Stimulated activated CD4-positive, alpha-beta T cell treated with anti-CD3 and anti-CD28 coated beads, Interleukin-4, amount 100 ng/mL, for 4 hours (primary cell): Measurements from ENCODE around the gene IGFALS.

ENCODE experiments used
- DNase-seq, 2 experiments: peaks; one replicate each; pipeline ENCODE4 v3.0.0-alpha.2; 2020

IGFALS gene

GRCh38 chr16:1763521-1764511, 29.7 kb downstream of the IGFALS start:
- DNase-seq: no peak

DNA sequence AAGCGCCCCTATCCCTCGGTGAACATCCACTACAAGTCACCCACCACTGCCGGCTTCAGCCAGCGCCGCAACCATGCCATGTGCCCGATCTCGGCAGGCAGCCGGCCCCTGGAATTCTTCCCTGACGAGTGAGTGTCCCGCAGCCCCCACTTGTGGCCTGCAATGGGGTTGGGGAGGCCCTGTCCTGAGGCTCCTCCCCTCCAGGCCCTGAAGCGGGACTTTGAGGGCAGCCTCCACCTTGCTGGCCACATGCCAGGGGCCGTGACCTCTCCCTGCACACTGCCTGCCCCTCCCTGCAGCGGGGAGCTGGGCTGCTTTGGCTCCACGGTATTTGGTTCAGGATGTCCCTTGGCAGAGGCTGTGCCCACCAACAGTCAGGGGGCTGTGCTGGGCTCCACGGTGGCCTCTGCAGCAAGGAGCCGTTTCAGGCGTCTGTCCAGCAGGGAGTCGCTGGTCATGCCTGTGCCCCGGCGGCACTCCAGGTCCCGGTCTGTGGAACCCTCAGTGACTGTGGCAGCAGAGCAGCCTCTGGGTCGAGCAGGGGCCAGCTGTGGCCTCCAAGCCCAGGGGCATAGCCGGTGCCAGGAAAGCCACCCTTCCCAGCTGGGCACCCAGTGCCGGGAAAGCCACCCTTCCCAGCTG, 30.5 kb downstream of the IGFALS start:
- no peak for DNase-seq

DNA sequence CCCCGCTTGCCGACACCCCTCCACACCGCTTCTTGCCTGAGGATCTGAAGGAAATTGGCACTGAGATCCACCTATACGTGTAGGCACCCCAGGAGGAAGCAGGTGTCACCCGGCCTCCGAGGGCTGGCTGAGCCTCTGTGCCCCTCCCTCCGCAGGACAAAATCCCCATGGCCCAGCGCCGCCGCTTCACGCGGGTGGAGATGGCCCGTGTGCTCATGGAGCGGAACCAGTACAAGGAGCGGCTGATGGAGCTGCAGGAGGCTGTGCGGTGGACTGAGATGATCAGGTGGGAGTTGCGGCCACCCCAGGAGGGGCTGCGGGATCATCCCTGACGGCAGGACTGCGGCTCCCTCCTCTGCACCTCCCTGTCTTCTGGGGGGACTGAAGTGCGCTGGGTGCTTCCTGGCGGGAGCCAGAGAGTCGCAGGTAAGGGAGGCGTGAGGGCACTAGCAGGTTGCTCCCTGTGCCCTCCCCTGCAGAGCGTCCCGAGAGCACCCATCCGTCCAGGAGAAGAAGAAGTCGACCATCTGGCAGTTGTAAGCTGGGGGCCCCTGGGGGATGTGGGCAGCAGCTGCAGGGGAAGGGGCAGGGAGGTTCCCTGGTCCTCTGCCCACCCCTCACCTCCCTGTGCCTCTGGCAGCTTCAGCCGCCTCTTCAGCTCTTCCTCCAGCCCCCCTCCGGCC, 31.2 kb downstream of the IGFALS start:
- no peak for DNase-seq

GRCh38 chr16:1761751-1762150, 31.8 kb downstream of the IGFALS start:
- DNase-seq: no peak

DNA sequence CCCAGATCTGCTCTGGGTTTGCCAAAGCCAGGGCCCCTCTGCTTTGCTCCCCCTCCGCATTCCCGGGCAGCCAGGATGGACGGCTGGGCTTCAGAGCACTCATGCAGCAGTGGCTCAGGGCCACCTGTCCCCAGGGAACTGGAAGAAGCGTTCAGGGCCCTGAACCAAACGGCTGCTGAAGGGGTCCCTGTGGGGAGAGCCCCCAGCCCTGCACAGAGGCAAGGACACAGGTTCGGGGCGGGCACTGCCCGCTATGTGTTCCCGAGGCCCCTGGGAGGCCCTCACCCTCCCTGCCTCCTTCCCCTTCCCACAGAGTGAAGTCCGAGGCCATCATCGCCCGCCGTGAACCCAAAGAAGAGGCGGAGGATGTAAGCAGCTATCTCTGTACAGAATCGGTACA, 32.6 kb downstream of the IGFALS start:
- no peak for DNase-seq

DNA sequence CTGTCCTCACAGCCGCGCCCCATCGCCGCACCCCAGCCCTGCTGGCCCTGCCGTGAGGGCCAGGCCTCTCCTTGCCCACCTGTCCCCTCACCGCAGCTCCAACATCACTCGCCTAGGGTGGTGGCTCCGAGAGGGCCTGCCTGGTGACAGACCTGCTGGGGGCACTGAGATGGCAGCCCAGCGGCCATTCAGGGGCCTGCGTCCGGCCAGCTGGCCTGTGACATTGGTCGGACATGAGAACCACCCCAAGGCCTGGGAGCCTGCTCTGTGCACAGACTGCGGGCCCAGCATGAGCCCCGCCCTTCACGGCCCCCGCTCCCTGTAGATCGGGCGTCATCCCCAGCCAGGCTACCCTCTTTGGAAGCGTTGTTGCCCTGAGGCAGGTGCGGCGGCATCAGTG, 34.0 kb downstream of the IGFALS start:
- no peak for DNase-seq

DNA sequence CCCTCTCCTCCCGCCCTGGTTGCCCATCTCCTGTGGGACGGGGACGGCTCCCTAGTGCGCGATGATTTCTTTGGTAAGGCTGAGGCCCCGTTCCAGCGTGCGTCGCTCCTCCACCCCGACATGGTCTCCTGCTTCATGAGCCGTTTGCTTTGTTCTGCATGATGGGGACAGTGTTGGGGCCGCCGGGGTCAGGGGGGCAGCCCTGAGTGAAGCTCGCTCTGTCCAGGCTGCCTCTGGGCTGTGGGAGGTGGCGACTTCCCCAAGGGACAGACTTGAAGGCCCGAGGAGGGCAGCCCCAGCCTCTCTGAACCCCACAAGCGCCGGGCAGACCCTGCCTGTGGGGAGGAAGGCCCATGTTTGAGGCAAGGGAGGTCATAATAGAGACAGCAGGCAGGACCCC, 34.6 kb downstream of the IGFALS start:
- no peak for DNase-seq

DNA sequence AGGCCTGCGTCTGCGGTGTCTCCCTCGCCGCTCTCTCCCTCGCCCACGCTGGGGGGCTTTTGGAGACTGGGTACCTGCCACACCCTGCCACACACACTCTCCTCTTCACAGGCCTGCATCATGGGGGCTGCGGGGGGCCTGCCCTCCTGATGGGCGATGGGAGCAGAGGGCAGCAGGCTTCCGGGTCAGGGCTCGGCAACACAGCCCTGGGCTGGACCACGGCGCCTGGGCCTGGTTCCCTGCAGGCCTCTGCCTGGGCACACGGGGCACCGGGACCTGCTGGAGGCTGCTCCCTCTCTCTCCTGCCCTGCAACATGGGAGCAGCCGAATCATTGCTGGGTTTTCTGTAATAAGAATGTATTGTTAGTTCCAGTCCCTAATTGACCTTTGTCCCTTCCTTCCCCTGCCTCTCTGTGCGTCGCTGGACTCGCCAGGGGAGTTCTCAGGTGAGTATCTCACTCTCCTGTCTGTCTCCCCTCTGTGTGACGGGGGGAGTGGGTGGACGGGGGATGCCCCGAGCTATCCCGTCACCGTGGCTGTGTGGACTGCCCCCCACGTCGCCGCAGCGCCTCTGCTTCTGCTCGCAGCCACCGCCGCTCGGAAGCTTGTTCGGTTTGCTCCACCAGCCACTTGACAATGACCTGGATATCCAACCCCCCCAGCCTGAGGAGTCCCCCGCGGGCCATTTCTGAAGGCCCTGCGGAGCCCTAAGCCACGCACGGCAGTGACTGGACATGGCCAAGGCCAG, 35.6 kb downstream of the IGFALS start:
- no peak for DNase-seq

GRCh38 chr16:1754204-1754603, 39.3 kb downstream of the IGFALS start:
- no peak for DNase-seq

- no peak for DNase-seq
Observed at GRCh38 chr16:1752853-1753252, 40.7 kb downstream of the IGFALS start.

- DNase-seq: no peak
Observed at GRCh38 chr16:1751946-1752345, 41.6 kb downstream of the IGFALS start.

GRCh38 chr16:1749152-1750117, 44.1 kb downstream of the IGFALS start:
- DNase-seq: no peak

DNA sequence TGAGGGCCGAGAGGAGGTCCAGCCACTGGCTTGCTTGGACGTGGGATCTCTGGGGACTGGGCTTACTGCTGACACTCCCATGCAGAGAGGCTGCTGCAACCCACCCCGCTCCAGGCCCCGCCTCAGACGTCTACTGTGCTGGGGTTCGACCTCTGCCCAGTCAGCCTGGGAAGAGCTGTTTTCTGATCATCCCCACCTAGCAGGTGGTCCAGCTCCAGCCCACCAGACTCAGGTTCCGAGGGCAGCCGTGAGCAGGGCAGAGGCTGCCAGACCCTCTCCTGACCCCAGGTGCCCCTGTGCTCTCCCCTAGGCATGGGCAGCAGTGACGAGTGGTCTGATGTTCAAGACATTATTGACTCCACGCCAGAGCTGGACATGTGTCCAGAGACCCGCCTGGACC, 45.6 kb downstream of the IGFALS start:
- no peak for DNase-seq

DNA sequence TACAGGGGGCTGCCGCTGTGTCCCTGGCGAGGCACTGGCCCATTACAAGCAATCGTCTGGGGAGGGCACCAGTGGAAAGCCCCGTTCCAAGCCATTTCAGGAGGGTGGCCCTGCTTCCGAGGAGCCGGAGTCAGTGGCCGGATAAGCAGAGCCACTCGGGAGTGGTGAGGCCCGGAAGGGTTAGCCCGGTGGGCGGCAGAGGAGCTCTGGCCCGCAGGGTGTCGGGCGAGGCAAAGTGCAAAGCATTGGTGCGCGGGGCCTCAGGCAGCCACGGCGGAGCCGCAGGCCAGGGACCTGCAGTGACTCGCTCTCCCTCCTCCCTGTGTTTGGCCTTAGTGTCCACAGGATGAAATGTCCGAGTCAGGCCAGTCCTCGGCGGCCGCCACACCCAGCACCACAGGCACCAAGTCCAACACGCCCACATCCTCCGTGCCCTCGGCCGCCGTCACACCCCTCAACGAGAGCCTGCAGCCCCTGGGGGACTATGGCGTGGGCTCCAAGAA, 46.8 kb downstream of the IGFALS start:
- DNase-seq: no peak

DNA sequence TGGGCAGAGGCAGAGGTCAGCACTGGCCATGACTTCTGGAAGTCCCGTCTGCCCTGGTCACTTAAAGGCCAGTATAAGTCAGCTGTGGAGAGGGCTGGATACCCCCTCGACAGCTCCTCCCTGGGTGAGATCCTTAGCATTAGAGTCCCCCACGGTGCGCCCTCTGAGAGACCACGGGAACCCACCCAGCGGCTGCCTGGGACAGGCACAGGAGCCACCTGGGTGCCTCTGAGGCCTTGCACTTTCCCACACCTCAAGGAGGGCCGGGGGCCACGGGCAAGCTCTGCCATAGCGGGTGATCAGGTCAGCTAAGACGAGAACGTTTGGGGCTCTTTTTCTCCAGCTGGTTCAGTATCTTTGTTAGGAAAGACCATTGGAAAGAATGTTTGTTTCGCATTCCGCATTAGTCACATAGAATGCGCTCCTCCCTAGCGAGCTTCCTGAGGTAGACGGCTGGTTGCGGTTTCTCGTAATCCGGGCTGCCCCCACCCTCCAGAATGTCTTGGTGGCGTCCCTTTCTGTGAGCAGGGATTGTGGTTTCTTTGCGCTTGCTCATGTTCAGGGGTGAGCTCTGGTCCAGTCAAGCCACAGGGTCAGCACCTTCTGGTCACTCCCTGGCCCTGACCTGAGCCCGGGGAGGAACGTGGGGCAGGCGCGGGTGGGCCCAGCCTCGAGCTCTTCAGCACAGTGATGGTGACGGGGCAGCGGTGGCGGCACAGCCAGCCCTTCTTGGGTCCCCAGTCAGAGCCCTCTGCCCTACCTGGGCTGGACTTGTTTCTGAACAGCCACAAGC, 47.4 kb downstream of the IGFALS start:
- DNase-seq: no peak

DNA sequence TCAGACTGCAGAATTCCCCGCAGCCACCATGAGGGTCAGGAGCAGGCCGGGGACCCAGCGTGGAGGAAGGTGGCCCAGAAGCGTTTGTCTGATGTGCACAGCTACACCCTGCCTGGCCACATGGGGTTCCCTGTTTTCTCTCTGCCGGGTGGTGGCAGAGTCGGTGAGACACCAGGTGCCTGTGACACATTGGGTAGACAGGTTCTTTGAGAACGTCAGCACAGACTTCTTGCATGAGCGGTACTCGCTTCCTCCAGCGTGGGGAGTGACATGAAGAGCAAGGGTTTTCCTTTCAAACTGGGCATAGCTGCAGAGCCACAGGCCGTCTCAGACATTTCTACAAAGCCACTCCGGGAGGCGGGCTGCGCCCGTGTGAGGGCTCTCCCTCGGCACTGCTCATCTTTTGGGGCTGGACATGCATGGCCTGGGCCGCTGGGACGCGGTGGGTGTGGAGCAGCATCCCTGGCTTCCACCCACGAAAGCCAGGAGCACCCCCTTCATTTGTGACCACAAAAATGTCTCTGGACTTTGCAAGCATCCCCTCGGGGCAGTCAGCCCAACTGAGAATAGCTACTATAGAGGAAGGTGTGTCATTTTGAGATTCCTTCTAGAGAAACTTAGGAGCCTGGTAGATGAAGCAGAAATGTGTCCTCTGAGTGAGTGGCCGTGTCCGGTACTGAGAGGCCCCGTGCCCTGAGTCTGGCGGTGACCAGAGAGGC, 48.2 kb downstream of the IGFALS start:
- DNase-seq: no peak

DNA sequence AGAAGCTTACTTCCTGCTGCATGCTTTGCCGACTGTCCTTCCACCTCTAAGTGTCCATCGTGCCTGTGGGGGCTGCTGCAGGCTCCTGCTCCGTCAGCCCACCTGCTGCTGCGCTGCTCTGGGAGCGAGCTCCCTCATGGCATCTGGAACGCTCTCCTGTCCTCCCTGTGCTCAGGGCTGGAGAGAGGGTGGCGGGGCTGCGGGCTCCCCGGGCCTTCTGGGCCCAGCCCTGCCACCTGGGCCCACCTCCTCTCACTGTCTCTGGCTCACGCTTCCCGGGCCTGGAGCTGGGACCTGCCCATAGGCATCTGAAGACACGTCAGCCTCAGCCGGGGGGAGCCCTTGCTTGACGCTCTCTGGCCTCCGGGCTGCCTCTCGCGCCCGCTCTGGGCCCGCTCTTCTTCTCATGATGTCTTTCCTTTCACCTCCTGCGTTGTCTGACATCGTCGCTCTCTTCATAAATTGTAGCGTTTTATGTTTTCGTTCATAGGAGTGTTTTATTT, 49.1 kb downstream of the IGFALS start:
- no peak for DNase-seq

- DNase-seq: no peak
Observed at GRCh38 chr16:1743376-1744337, 49.8 kb downstream of the IGFALS start.
